ENCODE results near the gene TACC3.
"Not testable (repeated sequence)": the region's sequence is repeated elsewhere in the genome, so short reads cannot be mapped to it uniquely, and the experiment has no call there.

DNA sequence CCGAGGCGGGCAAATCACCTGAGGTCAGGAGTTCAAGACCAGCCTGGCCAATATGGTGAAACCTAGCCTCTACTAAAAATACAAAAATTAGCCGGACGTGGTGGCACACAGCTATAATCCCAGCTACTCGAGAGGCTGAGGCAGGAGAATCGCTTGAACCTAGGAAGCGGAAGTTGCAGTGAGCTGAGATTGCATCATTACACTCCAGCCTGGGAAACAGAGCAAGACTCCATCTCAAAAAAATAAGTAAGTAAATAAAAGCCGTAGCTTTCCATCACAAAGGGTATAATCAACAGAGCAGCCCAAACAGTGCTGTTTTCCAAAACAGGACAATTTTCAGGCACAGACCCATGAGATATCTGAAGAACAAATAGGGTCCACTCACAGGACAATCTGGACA, 19.6 kb upstream of the TACC3 start:
- TF ChIP-seq, protein P1, sequence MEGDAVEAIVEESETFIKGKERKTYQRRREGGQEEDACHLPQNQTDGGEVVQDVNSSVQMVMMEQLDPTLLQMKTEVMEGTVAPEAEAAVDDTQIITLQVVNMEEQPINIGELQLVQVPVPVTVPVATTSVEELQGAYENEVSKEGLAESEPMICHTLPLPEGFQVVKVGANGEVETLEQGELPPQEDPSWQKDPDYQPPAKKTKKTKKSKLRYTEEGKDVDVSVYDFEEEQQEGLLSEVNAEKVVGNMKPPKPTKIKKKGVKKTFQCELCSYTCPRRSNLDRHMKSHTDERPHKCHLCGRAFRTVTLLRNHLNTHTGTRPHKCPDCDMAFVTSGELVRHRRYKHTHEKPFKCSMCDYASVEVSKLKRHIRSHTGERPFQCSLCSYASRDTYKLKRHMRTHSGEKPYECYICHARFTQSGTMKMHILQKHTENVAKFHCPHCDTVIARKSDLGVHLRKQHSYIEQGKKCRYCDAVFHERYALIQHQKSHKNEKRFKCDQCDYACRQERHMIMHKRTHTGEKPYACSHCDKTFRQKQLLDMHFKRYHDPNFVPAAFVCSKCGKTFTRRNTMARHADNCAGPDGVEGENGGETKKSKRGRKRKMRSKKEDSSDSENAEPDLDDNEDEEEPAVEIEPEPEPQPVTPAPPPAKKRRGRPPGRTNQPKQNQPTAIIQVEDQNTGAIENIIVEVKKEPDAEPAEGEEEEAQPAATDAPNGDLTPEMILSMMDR (IDR thresholded peaks at IDR 0.05): not testable (repeated sequence)
- not testable (repeated sequence) for TF ChIP-seq SIN3A (IDR thresholded peaks at IDR 0.05; ENCODE audit: borderline replicate concordance, insufficient read depth, low read depth, low read length)
- TF ChIP-seq, protein P2, sequence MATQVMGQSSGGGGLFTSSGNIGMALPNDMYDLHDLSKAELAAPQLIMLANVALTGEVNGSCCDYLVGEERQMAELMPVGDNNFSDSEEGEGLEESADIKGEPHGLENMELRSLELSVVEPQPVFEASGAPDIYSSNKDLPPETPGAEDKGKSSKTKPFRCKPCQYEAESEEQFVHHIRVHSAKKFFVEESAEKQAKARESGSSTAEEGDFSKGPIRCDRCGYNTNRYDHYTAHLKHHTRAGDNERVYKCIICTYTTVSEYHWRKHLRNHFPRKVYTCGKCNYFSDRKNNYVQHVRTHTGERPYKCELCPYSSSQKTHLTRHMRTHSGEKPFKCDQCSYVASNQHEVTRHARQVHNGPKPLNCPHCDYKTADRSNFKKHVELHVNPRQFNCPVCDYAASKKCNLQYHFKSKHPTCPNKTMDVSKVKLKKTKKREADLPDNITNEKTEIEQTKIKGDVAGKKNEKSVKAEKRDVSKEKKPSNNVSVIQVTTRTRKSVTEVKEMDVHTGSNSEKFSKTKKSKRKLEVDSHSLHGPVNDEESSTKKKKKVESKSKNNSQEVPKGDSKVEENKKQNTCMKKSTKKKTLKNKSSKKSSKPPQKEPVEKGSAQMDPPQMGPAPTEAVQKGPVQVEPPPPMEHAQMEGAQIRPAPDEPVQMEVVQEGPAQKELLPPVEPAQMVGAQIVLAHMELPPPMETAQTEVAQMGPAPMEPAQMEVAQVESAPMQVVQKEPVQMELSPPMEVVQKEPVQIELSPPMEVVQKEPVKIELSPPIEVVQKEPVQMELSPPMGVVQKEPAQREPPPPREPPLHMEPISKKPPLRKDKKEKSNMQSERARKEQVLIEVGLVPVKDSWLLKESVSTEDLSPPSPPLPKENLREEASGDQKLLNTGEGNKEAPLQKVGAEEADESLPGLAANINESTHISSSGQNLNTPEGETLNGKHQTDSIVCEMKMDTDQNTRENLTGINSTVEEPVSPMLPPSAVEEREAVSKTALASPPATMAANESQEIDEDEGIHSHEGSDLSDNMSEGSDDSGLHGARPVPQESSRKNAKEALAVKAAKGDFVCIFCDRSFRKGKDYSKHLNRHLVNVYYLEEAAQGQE (IDR thresholded peaks at IDR 0.05; ENCODE audit: insufficient read depth in 1 of 2, low read depth in 2 of 2, low read length in 1 of 2): not testable (repeated sequence)

Measured in Panc1 (cell line).